HEK293 (cell line): ENCODE results near the gene JMJD7.

Source experiments
- ZBTB7A ChIP-seq: fragments of 450-650 bp; formaldehyde crosslinking; IDR thresholded peaks from 2 replicates; pipeline ENCODE4 v1.5.1; 2016; ENCODE audit warnings: low read depth, missing biosample characterization, missing genetic modification characterization
- ZFP41 ChIP-seq: fragments of 450-650 bp; formaldehyde crosslinking; IDR thresholded peaks from 2 replicates; pipeline ENCODE4 v1.5.1; 2016; ENCODE audit warnings: missing biosample characterization, missing genetic modification characterization, borderline replicate concordance
- ZNF2 ChIP-seq: fragments of 450-650 bp; formaldehyde crosslinking; IDR thresholded peaks from 2 replicates; pipeline ENCODE4 v1.5.1; 2016; ENCODE audit warnings: missing biosample characterization, missing genetic modification characterization
- ZNF510 ChIP-seq: fragments of 450-650 bp; formaldehyde crosslinking; IDR thresholded peaks from 2 replicates; pipeline ENCODE4 v1.5.1; 2018; ENCODE audit warnings: mild to moderate bottlenecking, missing genetic modification characterization, missing biosample characterization; ENCODE audit not compliant: insufficient replicate concordance
- ZNF777 ChIP-seq: fragments of 450-650 bp; formaldehyde crosslinking; IDR thresholded peaks from 2 replicates; pipeline ENCODE4 v1.5.1; 2017; ENCODE audit warnings: missing biosample characterization, missing genetic modification characterization, borderline replicate concordance
- ZNF843 ChIP-seq: fragments of 450-650 bp; formaldehyde crosslinking; IDR thresholded peaks from 2 replicates; pipeline ENCODE4 v1.5.1; 2016; ENCODE audit warnings: missing biosample characterization, missing genetic modification characterization
- TF ChIP-seq, protein P1 (sequence below): fragments of 450-650 bp; formaldehyde crosslinking; IDR thresholded peaks from 2 replicates; pipeline ENCODE4 v1.5.1; 2016; ENCODE audit warnings: missing biosample characterization, missing genetic modification characterization

DNA sequence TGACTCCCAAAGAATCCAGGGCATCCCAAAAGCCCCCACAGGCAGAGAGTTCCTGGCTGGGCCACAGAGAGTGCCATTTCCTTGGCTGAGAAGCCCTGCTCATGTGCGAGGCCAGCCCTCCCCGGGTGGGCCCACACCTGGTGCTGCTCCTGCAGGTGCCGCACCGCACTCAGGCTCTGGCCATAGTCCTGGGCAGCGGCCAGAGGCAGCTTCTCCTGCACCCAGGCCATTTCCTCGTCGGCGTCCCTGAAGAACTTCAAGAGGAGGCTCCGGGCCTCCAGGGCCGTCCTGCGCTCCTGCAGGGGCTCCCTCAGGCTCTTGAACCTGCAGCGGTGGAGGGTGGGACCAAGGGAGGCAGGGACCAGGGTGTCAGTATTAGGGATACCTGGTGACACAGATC, 28.8 kb downstream of the JMJD7 start:
- TF ChIP-seq ZNF843 (tag by site-specific recombination) (no peak), ZBTB7A (no peak), ZNF777 (tag by site-specific recombination) (no peak), ZFP41 (tag by site-specific recombination) (no peak), ZNF2 (no peak), ZNF510 (tag by site-specific recombination) (no peak)
- TF ChIP-seq, protein P1, sequence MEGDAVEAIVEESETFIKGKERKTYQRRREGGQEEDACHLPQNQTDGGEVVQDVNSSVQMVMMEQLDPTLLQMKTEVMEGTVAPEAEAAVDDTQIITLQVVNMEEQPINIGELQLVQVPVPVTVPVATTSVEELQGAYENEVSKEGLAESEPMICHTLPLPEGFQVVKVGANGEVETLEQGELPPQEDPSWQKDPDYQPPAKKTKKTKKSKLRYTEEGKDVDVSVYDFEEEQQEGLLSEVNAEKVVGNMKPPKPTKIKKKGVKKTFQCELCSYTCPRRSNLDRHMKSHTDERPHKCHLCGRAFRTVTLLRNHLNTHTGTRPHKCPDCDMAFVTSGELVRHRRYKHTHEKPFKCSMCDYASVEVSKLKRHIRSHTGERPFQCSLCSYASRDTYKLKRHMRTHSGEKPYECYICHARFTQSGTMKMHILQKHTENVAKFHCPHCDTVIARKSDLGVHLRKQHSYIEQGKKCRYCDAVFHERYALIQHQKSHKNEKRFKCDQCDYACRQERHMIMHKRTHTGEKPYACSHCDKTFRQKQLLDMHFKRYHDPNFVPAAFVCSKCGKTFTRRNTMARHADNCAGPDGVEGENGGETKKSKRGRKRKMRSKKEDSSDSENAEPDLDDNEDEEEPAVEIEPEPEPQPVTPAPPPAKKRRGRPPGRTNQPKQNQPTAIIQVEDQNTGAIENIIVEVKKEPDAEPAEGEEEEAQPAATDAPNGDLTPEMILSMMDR (tag by site-specific recombination) = no peak
